GM11168 (cell line): ENCODE data around the gene ZNF710.

Experiments
- in situ Hi-C: fragments of 300-500 bp; cut with MboI; formaldehyde crosslinking; loops from one replicate; pipeline ENCODE4 v1.12.0; 2022; ENCODE audit warnings: low sequenced_read_pairs; ENCODE audit not compliant: unreplicated experiment

The ZNF710 gene

GRCh38 chr15:90015294-90015693 is 14.2 kb downstream of the ZNF710 start:
- in situ Hi-C loops: no loop called here

GRCh38 chr15:90015749-90016148 is 14.6 kb downstream of the ZNF710 start:
- in situ Hi-C loops: no loop called here

DNA sequence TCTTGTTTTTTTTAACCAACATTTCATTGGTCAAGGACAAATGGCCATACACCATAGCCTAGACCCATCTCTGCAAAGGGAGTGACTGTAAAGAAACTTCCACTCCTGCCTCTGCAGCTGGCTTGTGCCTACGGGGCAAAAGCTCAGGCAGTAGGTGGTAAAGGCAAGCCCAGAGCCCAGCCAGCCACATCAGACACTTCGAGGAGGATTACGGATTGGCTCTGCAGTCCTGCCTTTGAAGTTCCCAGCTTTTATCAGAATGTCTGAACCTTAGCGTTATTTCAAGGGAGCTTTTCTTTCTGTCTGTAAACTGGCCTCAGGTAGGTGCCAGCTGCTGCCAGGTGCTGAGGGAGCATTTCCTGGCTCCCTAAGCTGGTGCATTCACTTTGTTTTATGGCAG is 15.6 kb downstream of the ZNF710 start:
- in situ Hi-C loops: no loop called here

- in situ Hi-C loops: no loop called here
These were observed 17.2 kb downstream of the ZNF710 start for GRCh38 chr15:90018216-90018831.

DNA sequence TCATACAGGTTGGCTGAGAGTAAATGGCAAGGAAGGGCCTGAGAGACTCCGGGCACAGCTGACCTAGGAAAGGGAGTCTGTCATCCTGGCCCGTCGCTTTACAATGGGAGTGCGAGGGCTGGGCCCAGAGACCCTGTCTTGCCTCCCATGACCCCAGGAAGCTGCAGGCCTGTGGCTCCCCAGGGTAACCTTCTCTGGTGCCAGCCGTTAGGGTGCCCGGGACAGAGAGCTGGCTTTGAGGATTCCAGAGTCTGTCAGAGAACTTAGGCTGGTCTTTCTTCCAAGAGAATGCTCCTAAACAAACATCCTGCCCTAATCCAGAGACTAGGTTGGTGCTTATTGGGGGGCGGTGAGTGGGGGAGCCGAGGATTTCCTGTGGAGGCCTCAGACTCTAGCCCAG is 18.5 kb downstream of the ZNF710 start:
- in situ Hi-C loops: no loop called here

GRCh38 chr15:90020021-90020735 is 19.1 kb downstream of the ZNF710 start:
- in situ Hi-C loops: no loop called here

- in situ Hi-C loops: no loop called here
These were observed 19.9 kb downstream of the ZNF710 start for GRCh38 chr15:90020936-90021507.

DNA sequence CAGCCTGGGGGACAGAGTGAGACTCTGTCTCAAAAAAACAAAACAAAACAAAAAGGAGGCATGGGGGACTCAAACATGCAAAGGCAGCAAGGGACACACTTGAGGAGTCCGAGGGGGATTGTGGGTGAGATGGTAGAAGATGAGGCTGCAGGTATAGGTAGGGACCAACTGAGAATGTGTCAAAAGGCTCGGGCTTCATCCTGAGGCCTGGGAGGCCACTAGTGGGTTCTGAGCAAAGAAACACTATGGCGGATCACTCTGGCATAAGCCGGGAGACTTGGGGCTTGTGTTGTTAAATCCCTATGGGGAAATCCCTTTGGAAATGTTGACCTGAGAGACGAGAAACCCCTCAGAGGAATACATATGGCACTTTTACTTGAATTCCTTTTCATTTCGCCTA is 21.2 kb downstream of the ZNF710 start:
- in situ Hi-C loops: no loop called here

GRCh38 chr15:90022905-90023700 is 22.0 kb downstream of the ZNF710 start:
- in situ Hi-C loops: no loop called here

DNA sequence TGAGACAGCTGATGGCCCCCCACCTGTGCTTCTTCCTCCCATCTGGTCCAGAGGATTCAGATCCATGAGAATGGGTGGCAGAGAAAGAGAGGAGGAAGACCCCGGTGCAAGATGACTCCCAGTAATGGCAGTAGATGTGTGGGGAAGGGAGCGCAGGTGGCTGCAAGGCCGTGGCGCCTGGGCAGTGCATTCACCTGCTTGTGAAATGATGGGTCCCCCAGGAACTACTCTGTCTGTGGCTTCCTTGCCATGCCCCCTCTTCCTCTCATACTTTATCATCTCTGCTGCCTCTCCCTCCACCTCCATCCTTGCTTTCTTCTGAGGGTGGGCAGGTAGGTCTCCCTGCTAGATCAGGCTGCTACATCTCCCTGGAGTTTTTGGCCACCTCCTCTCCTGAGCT is 23.3 kb downstream of the ZNF710 start:
- in situ Hi-C loops: no loop called here

DNA sequence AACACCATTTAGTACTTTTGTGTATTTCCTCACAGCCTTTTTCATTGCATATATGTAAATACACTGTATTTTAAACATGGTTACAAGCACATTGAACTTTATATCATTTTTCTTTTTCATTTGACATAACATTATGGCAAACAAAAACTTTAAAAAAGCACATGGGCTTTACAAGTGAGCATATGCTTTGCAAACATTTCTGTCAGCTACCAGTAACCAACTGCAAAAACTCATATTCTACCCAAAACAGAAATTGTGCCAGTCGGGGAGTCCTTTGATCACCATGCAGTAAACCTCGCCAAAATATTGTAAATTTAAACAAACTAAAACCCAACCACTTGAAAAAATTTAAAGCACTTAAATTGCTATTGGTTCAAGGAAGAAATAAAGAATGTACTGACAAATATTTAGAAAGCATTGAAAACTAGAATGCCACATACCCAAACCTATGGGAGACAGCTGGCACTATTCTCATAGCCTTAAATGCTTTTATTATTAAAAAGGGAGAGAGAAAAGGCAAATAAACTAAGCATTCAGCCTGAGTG is 24.4 kb downstream of the ZNF710 start:
- in situ Hi-C loops: no loop called here

DNA sequence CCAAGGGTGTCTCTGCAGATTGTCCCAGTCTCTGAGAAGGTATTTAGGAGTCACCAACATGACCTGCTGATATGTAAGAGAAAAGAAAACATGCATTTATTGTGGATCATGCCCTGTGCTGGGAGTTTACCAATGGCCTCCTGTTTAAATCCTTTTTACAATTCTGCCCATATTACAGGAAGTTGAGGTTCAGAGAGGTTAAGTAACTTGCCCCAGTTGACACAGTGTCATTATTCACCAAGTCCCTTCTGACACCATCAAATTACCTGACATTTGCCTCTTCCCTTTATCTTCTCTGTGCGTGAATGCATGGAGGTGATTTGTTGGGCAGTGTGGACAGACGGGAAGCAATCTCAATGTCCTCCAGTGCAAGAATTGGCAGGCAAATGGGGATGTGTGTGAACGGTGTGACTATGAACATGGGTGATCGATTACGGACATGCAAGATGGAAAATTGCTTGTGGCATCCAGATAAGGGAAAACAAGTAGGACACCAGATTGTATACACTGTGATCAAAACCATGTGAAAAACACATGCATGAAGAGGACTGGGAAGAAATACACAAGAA is 27.3 kb downstream of the ZNF710 start:
- in situ Hi-C loops: no loop called here

- in situ Hi-C loops: no loop called here
These were observed 27.9 kb downstream of the ZNF710 start for GRCh38 chr15:90029024-90029423.

DNA sequence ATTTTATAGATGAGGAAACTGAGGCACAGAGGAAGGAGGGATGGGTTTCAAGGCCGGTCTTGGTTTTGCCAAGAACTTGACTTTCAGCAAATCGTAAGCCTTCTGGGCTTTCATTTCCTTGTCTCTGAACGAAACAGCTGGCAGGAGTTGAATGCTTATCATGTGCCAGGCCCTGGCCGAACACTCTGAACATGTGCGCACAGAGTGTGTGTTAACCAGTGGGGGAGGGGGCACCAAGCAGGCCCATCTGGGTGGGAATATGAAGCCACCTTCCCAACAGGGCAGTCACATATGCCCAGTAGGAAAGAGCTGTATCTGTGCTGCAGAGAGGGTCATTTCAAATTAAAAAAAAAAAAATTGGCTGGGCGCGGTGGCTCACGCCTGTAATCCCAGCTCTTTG is 29.3 kb downstream of the ZNF710 start:
- in situ Hi-C loops: no loop called here

DNA sequence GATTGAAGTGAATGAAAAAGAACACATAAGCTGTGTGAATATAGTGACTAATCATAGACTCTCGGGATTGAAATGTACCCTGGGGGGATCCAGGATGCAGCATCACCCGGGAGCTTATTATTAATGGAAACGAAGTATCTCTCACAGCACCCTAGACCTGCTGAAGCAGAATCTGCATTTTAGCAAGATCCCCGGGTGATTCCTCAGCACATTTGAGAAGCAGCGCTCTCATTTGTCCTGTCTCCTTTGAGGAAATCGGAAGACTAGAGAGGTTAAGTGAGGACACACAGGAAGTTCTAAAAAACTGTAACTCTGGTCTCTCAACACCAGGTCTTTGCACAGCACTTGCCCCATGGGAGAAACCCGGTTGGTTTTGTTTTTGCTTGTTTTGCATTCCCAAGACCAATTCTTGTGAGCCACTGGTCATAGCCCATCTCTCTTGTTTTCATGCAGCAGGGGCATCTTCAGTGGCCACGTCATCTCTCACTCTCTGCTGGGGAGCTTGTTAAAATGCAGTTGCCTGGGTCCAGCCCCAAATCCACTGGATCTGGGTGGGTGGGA is 30.2 kb downstream of the ZNF710 start:
- in situ Hi-C loops: no loop called here

GRCh38 chr15:90033006-90033405 is 31.9 kb downstream of the ZNF710 start:
- in situ Hi-C loops: no loop called here

DNA sequence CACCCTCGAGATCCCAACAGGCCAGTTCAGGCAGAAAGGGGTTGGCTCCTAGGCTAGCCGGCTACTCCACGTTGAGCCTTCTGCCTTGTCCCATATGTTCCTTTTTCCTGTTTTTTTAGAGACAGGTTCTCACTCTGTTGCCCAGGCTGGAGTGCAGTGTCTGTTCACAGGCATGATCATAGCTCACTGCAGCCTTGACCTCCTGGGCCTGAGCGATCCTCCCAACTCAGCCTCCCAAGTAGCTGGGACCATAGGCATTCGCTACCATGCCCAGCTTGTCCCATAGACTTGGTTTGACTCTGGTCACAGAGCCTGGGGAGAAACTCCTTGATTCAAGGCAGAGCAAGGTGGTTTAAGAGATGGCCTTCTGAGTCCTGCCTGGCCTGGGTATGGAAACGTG is 32.3 kb downstream of the ZNF710 start:
- in situ Hi-C loops: no loop called here

DNA sequence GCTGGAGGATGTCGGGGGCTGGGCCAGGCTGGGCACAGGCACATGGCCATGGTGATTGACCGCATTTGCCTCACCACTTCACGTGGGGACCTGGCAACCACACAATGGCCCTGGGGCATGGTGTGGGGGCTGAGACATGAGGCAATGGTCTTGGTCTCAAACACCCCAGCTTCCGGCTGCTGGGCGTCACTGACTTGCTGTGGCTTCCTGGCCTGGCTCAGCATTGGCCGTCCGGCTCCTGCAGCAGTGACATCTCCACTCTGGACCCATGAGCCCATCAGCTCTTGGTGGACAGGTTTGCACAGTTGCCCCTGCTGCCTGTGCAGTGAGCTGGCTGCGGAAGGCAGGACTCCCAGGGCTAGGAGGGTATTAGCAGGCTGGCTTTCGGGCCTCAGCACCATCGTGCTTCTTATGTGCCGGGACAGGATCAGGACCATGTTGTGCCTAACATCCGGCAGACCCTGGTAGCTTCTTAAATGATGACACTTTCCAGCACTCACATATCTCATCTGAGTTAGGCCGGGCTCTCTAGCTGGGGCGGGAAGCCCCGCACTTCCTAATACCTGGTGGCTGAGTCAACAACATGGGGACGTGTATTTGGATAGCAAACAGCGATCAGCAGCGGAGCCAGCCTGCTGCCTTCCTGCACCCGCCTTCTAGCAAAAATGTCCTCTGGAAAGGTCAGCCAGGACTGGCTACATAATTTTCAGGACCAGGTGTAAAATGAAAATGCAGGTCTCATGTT is 34.1 kb downstream of the ZNF710 start:
- in situ Hi-C loops: no loop called here

GRCh38 chr15:90035840-90036230 is 34.7 kb downstream of the ZNF710 start:
- in situ Hi-C loops: no loop called here
